Colon (tissue), 2 donors: Measurements from ENCODE around the gene CREG1.
"Not testable (repeated sequence)": the region's sequence is repeated elsewhere in the genome, so short reads cannot be mapped to it uniquely, and the experiment has no call there.

ENCODE experiments used
- FAIRE-seq: peaks from 2 replicates; lab custom pipeline; 2012; peaks lifted over from hg19 to GRCh38; lab: Jason Lieb, UNC
- donor health status: control.
- donor health status: control.

The CREG1 gene

DNA sequence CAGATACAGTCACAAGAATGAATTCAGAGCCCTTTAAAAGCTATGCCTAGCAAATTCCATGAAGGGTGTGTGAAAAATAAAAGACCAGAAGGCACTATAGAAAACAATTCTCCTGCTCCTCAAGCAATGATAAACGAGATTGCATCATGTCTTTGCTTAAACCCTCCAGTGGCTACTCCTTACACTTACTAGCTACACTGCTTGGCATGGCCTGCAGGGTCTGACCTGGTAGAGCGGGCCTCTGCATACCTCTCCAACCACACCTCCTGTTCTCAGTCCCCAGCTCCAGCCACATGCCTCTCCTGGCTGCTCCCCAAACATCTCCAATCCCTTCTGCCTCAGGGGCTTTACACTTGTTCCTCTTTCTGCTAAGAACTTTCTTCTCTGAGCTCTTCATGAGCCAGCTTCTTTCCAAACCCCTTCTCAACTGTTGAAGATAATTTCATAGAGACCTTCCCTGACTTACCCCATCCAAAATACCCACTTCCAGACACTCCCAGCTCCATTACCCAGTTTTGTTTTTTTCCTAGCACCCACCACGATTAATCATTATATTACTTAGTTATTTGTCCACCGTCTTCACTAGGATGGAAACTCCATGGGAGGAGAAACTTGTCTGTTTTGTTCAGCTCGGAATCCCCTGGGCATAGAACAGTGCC, 11.2 kb upstream of the CREG1 start:
- FAIRE-seq: no peak

DNA sequence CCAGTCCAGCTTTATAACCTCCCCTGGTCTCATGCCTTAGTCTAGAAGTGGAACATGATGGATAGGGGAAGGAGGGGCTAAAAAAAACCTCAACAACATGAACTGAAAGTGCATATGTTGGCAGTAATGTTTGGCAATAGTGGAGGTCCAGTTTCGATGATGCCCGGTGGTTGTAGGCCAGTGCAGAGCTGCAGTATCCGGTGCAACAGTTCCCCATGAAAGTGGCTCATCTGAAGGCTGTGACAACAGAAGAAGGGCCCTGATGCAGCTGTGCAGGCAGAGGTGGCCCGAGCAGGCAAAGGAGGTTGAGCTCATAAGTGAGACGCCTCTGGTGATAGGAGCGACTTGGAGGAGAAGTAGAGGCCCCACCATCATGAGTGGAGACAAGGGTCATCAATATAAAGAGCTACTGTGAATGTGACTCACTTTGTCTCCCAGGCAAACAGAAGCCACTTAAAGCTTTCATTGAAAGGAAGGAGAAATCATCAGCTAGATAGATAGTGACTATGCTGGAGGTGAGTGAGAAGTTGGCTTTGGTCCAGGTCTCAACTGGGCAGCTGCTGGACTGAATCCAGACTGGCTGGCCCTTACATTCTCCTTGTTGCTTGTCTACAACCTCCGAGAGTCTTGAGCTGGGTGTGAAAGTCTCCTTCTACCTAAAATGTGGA, 10.2 kb upstream of the CREG1 start:
- FAIRE-seq: no peak

DNA sequence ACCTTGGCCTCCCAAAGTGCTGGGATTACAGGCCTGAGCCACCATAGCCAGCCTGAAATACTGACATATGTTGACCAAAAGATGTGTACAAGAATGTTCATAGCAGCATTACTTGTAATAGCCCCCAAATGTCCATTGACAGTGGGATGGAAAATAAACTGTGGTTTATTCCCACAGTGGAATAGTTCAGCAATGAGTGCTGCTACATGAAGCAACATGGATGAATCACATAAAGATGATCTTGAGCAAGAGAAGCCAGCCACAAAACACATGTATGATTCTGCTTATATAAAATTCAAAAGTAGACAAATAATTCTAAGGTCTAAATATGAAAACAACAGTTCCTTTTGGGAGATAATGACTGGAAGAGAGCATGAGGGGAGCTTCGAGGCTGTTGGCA, 9.1 kb upstream of the CREG1 start:
- no peak for FAIRE-seq

DNA sequence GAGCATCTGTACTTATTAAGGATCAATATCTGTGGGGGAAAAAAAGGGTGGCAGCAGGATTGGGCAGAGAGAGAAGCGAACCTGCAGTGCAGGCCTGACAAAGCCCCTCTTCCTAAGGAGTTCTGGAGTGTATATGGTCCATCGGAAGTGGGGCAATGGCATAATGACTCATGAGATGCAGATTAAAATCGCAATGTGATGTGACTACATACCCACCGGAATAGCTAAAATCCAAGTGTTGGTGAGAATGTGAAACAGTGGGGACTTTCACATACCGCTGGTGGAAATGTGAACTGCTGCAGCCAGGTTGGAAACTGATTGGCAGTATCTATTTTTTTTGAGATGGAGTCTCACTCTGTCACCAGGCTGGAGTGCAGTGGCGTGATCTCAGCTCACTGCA, 8.2 kb upstream of the CREG1 start:
- FAIRE-seq: no peak

DNA sequence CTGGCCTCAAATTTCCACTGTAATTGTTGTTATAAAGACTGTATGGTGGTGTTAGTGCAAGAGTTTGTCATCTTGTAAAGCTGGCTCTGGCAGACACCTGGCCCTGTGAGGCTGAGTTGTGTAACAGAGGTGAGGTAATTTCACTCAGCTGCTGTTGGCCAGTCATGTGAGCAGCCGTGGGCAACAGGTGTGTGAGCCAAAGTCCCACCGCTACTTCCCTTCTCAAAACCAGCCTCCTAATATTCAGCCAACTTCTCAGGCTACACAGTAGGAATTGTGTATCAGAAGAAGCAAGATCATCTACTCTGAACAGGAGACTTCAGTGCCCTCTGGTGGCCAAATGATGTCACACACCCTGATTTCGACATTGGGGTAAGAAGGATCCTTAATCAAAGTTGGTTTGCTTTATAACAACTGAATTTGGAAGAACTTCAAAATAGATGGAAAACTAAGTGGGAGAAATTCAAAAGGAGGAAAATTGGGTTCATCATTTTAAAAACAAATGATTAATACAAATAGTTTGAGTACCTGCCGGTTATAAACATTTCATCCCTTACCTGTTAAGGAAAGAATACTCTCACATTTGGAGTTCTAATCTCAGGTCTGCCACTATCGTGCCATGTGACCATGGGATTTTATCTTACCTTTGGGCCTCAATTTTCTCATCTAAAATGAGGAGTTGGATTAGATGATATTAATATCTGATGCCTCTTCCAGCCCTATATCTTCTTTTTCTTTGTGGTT, 2.6 kb upstream of the CREG1 start:
- no peak for FAIRE-seq

DNA sequence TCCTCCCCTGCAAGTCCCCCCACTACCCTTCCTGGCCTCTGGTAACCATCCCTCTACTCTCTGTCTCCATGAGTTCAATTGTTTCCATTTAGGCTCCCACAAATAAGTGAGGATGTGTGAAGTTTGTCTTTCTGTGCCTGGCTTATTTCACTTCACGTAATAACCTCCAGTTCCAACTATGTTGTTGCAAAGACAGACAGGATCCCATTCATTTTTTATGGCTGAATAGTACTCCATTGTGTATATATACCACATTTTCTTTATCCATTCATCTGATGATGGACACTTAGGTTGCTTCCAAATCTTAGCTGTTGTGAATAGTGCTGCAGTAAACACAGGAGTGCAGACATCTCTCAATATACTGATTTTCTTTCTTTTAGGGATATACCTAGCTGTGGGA, 1.5 kb upstream of the CREG1 start:
- not testable (repeated sequence) for FAIRE-seq

DNA sequence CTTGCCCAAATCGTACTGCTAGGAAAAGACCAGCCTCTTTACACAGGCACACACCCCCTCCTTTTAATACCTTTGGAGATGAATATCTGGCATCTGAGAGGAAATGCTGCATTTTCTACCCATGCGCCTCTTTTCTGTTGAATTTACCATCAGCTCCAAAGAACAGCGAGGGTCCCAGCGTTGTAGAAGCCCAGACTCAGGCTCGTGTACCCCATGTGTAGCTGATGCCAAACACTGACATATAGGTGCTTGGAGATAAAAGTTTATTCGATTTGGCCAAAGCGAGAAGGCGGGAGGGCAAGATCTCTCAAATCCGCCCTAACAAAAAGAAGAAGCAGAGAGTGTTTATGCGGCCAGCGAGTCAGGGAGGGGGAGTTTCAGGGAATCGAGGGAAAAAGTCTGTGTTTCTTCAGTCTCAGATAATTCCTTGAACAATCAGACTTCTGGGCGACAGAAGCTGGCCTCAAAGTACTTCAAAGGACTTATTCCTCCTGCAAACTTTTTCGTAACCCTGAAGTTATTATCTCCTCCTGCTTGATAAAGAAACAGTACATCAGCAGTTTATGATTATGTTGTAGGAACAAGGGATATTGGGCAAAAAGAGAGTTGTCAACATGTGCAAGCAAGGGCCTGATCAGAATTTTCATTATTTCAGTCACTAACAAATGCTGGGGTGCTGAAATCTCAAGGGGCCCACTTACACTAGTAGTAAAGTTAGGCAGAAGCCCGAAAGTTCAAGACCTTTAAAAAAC, 642 bp upstream of the CREG1 start:
- no peak for FAIRE-seq

DNA sequence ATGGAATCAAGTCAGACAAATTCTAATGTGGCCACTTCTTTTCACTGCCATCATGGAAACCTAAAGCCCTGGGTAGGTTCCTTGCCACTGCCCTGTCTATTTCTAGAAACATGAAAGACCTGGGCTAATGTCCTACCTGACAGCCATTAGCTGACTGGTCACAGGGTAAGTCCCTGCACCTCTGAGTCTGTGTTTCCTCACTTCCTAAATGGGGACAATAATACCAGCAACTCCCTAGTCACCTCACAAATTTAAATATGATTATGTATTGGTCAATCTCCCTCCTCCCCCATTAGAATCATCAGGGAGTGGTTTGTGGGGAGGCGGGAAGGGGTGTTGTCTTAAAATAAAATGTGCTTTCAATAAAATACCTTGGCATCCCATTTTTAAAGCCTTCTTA, 2.2 kb downstream of the CREG1 start:
- FAIRE-seq: no peak

DNA sequence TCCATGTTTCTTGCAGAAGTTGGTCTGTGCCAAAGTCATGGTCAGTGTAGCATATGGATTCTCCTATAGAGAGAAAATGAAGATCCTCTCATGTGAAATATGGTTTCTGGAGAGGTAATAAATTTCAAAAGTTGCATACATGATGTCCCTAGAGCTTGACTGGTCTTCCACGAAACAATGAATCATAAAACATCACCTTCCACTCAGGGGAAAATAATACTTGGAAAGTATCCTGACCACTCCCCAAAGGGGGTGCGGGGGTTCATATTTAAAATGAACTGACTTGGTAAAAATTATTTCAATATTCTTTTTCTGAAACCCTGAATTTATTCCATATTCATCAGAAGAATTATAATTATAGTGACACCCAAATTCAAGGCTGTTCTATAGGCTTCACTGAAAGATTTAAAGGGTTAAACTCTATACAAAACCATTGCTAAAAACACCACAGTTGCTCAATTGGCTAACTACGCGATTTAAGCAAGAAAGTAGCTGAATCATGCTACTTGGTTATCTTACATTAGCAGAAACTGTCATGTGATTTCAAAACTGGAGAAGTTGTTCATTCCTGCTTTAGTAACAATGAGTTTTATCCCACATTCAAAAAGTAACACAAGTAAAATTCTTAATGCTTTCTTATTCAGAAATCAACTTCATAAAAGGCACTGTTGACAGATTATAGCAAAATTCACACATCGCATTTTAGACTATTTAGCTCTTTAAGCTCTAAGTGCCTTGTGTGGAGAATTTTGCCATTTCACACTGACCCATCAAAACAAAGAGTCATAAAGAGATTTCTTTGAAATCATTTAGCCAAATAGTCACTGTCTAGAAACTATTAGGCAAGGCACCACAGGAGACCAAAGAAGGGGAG, 5.3 kb downstream of the CREG1 start:
- no peak for FAIRE-seq

DNA sequence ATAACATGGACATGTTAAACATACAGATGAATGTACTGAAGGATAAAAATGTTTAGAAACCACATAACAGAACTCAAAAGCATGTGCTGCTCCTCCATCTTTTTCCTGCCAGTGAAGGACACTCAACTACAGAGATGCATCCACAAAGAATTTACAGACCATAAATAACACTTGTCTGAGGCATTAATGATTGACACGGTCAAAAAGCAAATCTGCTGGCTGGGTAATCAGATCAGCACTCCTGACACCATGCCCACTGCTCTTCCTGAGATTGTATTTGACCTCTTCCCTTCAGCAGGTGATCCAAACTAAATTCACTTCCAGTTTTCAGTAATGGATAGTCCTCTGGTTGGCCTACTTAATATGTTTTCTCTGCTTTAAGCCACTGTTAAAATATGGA, 6.6 kb downstream of the CREG1 start:
- FAIRE-seq: no peak

DNA sequence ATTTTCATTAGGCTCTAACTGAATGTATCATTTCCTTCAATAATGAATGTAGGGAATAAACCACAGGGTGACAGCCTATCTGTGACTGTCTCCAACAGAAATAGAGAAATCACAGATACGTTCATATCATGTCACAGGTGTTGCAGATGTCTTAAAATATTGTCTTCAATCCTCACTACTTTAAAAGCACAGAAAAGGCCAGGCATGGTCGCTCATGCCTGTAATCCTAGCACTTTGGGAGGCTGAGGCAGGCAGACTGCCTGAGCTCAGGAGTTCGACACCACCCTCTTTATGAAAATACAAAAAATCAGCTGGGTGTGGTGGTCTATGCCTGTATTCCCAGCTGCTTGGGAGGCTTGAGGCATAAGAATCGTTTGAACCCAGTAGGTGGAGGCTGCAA, 8.2 kb downstream of the CREG1 start:
- FAIRE-seq: no peak

DNA sequence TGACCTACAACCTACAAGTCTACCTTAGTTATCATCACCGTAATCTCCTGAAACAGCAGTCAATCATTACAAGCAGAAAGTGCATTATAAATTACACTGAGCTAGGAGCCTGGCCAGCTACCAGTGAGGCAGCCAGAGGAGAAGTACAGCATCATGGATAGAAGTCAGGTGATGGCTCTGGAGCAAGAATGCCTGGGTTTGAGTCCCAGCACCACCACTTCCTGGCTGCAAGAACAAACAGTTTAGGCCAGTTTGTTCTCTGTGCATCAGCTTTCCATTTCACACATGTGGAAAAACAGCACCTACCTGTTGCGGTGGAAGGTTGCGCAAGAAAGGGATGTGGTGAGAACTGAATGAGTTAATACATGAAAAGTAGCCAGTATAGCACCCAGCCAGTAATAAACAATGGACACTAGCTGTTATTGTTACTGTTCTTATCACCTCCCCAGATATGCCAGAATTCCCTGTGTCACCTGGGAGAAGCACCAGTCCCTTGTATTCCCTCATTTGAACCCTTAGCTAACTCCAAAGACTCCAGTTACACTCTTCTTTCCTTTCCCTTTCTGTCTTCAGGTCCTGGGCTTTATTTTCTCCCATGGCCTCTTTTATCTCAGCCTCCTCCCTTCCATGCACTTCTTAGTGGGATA, 9.0 kb downstream of the CREG1 start:
- FAIRE-seq: no peak

DNA sequence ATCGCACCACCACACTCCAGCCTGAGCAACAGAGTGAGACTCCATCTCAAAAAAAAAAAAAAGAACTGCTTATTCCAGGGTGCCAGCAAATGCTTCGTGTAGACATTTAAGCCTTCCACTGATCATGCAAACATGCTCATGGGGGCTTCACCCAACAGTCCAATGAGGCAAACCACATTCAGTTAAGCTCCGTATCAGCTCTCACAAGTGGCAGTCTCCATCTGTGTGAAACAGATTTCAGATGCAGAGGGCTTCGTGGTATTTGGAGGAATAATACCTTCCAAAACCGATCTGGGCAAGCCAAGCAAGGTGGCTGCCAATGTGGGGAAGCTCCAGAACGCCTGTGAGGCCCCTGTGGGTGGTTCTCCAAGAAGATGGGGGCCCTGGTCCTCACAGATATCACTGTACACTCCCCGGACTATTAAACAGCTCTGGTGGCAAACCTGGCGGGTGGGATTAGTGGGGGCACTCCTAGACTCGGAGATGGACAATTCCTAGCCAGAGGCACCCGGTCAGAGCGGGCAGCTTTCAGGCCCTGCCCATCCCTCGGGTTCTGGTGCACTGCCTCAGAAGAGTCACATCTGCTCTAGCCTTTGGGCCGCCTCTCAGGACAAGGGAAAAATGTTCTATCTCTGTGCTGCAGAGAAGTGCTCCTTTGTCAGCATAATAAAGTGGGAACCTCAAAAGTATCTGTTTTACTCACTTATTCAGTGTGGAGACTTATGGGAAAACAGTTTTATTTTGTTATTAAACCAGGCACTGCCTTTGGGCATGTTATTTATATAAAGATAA, 10.2 kb downstream of the CREG1 start:
- no peak for FAIRE-seq

DNA sequence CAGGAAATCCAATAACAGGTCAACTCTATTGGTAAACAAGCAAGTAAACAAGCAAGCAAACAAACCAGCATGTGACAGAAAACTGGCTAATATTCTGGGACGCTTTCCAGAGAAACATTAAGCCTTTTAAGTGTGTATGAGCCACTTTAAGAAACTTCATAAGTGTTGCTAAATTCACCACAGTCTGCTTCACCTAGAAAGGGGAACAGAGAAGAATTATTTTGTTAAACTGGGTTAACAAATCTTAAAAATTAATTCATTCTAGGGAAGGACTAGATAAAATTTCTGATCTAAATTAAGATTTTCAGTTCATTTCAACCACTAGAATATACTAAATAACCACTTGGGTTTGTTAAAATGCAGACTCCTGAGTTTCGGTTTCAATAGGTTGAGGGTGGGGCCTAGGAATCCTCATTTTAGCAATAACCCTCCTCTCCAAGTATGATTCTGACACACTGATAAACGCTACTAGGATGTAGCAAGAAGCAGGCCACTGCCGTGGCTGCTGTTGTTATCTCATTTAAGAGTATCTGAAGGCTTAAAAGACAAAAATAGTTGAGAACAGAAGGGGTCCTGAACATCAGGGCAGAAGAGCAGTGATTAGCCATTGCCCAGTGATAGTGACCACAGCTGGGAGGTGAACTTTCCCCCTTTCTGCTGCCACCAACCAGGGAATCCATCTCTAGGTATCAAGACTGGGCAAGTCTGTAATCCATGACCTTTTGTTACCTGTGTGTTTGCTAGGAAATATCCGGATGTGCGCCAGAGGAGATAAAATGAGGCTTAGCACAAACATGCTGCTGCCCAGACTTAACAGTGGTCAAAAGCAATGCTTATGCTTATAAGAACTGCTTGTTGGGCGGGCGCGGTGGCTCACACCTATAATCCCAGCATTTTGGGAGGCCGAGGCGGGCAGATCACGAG, 11.2 kb downstream of the CREG1 start:
- FAIRE-seq: no peak

DNA sequence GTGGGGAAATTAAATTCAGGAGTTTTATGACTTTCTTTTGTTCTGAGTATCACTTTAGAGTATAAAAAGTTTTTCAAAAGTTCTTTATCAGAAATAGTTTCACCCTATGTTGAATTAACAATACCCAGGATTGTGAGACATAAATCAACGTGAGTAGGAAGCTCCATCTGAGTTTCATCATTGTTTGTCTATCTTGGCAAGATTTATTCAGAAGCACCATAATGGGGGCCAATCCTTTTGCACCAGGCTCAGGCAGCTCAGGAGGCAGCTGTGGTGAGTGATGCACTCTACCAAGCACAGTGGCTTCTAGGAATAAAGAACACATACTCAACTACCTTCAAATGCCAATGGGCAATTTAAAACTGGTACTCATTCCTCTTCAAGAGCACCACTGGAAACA, 12.0 kb downstream of the CREG1 start:
- FAIRE-seq: no peak

DNA sequence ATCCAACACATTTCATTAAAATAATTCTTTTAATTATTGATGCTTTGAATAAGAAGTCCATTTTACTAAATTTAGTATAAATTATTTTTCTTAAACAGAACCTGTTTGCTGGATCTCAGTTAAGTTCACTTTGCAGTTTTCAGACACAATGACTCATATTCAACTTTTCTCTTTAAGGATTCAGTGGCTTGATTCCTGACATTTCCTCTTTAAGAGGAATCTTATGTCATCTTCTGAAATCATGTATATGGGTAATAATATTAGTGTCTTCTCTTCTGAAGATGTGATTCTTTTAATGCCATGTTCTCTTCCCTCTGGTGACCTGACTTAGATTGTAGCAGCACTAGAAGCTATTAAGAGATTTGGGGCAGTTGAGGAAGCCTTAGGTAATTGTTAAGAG, 12.6 kb downstream of the CREG1 start:
- FAIRE-seq: no peak

DNA sequence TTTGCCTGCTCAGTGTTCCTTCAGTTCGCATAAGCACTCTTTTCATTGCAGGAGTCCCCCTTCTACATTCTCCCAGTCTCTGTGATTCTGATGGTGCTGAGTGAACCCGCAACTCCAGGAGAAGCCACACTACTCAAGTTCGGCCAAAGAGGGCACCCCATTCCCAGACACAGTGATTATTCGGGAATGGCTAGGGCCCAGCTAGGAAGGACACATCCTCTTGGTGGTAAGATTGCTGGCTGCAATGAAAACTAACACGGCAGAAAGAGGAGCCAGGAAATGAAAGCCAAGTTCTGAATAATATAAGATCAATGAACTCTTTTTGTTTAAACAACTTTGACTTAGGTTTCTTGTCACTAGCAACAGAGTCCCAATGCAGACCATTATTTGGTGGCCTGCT, 14.9 kb downstream of the CREG1 start:
- no peak for FAIRE-seq

DNA sequence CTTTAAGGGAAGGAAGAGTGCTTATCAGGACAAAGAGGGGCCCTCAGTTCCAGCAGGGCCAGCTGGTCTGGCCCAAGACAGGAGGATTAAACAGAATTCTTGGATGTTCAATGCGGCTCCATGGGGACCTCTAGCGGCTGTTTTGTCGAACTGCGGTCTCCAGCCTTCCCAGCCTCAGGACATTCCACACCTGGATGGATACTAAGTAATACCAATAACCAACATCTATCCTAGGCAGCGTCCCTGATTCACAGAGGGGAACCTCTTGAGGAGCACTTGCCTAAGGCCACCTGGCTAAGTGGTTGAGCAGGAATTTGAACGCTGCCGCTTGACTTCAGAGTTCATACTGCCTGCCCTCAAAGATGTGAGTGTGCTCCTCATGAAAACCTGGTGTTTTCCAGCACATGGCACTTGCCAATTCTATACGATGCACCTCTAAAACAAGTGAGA, 19.7 kb downstream of the CREG1 start:
- FAIRE-seq: no peak
